ENCODE measurements around the gene SMARCB1. TPM values are rescaled to one million over a fixed set of nuclear protein-coding genes. Genes with fewer than 3 reads are reported as not detected.

SMARCB1 gene
- total RNA-seq, 1 donor from 2014 or later: 22.1 TPM

- Histone ChIP-seq H3K27ac (no peak overlapping the region), H3K4me1 (peaks cover 0 to 12% of the 10 kb centered on the region in 2 donors), H3K9me3 (no peaks in the 10 kb centered on the region), H3K27me3 (no peaks in the 10 kb centered on the region), H3K4me3 (peak overlapping the region in 1 of 2 donors; percentile 69), H3K36me3 (no peaks in the 10 kb centered on the region)
- no peak for DNase-seq (ENCODE audit: low spot score in 2 of 2)
- TF ChIP-seq CTCF (IDR thresholded peaks at IDR 0.05): no peak
- intact Hi-C loops (cut with DNase I): loop anchor here (2.0 kb wide), 1 partner anchor 15 kb away; no protein-coding TSS in a partner anchor
Measured at GRCh38 chr22:23773483-23774113, 13.2 kb upstream of the SMARCB1 start.

- no peak overlapping the region for H3K27ac ChIP-seq
- H3K36me3 ChIP-seq: no peaks in the 10 kb centered on the region
- peaks cover 0 to 7% of the 10 kb centered on the region in 2 donors for H3K4me1 ChIP-seq
- intact Hi-C loops (cut with DNase I): no loop called here
- no peak overlapping the region for H3K4me3 ChIP-seq
- no peak for DNase-seq (ENCODE audit: low spot score in 2 of 2)
- no peaks in the 10 kb centered on the region for H3K27me3 ChIP-seq
- no peaks in the 10 kb centered on the region for H3K9me3 ChIP-seq
- TF ChIP-seq CTCF (IDR thresholded peaks at IDR 0.05): no peak
Measured at GRCh38 chr22:23774114-23774921, 12.4 kb upstream of the SMARCB1 start.

- Histone ChIP-seq H3K36me3 (no peaks in the 10 kb centered on the region), H3K27me3 (no peaks in the 10 kb centered on the region), H3K4me3 (no peak overlapping the region), H3K9me3 (no peaks in the 10 kb centered on the region), H3K27ac (no peak overlapping the region), H3K4me1 (peaks cover 0 to 7% of the 10 kb centered on the region in 2 donors)
- no peak for DNase-seq (ENCODE audit: low spot score in 2 of 2)
- intact Hi-C loops (cut with DNase I): no loop called here
- TF ChIP-seq CTCF (IDR thresholded peaks at IDR 0.05): no peak
Measured at GRCh38 chr22:23774922-23775436, 11.8 kb upstream of the SMARCB1 start.

GRCh38 chr22:23775779-23776375 lies 10.9 kb upstream of the SMARCB1 start:
- no peak for DNase-seq (ENCODE audit: low spot score in 2 of 2)
- TF ChIP-seq CTCF (IDR thresholded peaks at IDR 0.05): no peak
- no peaks in the 10 kb centered on the region for H3K27me3 ChIP-seq
- no peak overlapping the region for H3K4me3 ChIP-seq
- no peaks in the 10 kb centered on the region for H3K9me3 ChIP-seq
- H3K36me3 ChIP-seq: no peaks in the 10 kb centered on the region
- H3K27ac ChIP-seq: no peak overlapping the region
- intact Hi-C loops (cut with DNase I): no loop called here
- peaks cover 0 to 7% of the 10 kb centered on the region in 2 donors for H3K4me1 ChIP-seq

GRCh38 chr22:23777776-23778576 lies 8.8 kb upstream of the SMARCB1 start:
- Histone ChIP-seq H3K4me3 (no peak overlapping the region), H3K27ac (no peak overlapping the region), H3K27me3 (no peaks in the 10 kb centered on the region), H3K36me3 (no peaks in the 10 kb centered on the region), H3K9me3 (no peaks in the 10 kb centered on the region), H3K4me1 (peaks cover 0 to 4% of the 10 kb centered on the region in 2 donors)
- DNase-seq (ENCODE audit: low spot score in 2 of 2): no peak
- no peak for TF ChIP-seq CTCF (IDR thresholded peaks at IDR 0.05)
- intact Hi-C loops (cut with DNase I): no loop called here
